ENCODE results near the gene BCL11A.

Gene BCL11A

GRCh38 chr2:60480089-60480773 is 73.2 kb downstream of the BCL11A start:
- no peak for DNase-seq

- DNase-seq: no peak
Measured at GRCh38 chr2:60479226-60480088, 74.0 kb downstream of the BCL11A start.

- DNase-seq: no peak
Measured at GRCh38 chr2:60478660-60479059, 74.8 kb downstream of the BCL11A start.

- no peak for DNase-seq
Measured at GRCh38 chr2:60476206-60476954, 77.1 kb downstream of the BCL11A start.

GRCh38 chr2:60475123-60475830 is 78.2 kb downstream of the BCL11A start:
- DNase-seq: no peak

GRCh38 chr2:60474301-60474700 is 79.2 kb downstream of the BCL11A start:
- no peak for DNase-seq

GRCh38 chr2:60473546-60473945 is 79.9 kb downstream of the BCL11A start:
- DNase-seq: no peak

- no peak for DNase-seq
Measured at GRCh38 chr2:60472663-60473289, 80.7 kb downstream of the BCL11A start.

GRCh38 chr2:60472041-60472440 is 81.4 kb downstream of the BCL11A start:
- no peak for DNase-seq

- DNase-seq: no peak
Measured at GRCh38 chr2:60470340-60470739, 83.1 kb downstream of the BCL11A start.

- no peak for DNase-seq
Measured at GRCh38 chr2:60469536-60470317, 83.7 kb downstream of the BCL11A start.

GRCh38 chr2:60468382-60469085 is 84.9 kb downstream of the BCL11A start:
- DNase-seq: no peak

GRCh38 chr2:60466161-60466702 is 87.2 kb downstream of the BCL11A start:
- DNase-seq: no peak

- DNase-seq: no peak
Measured at GRCh38 chr2:60465736-60466135, 87.7 kb downstream of the BCL11A start.

- no peak for DNase-seq
Measured at GRCh38 chr2:60463249-60463648, 90.2 kb downstream of the BCL11A start.

GRCh38 chr2:60461421-60462108 is 91.9 kb downstream of the BCL11A start:
- DNase-seq: no peak

- DNase-seq: no peak
Measured at GRCh38 chr2:60460577-60461420, 92.7 kb downstream of the BCL11A start.

GRCh38 chr2:60459851-60460250 is 93.6 kb downstream of the BCL11A start:
- DNase-seq: no peak
